Measurements from ENCODE around the gene LSM4.
A peak's percentile ranks its signal among the peaks of the same experiment; 100 is the strongest.

Gene LSM4

GRCh38 chr19:18338541-18338940 is 15.7 kb upstream of the LSM4 start (continued):
- TF ChIP-seq PRDM2 (tag by site-specific recombination; IDR thresholded peaks at IDR 0.05; ENCODE audit: borderline replicate concordance) (no peak), ZNF350 (tag by site-specific recombination; IDR thresholded peaks at IDR 0.05) (no peak), ZNF792 (tag by site-specific recombination; IDR thresholded peaks at IDR 0.05) (no peak)

DNA sequence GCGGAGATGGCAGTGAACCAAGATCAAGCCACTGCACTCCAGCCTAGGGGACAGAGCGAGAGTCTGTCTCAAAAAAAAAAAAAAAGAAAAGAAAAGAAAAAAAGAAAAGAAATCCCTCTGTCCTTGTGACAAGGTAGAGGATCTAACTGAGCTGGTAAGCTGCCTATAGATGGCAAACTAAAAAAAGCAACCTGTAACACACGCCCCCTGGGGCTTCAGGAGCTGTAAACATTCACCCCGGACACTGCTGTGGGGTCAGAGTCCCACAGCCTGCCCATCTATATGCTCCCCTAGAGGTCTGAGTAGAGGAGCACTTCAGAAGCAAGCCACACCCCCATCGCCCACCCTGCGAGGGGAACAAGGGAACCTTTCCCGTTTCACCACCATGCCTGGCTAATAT is 13.2 kb upstream of the LSM4 start:
- no peaks in the 10 kb centered on the region for H3K36me3 ChIP-seq (ENCODE audit: control insufficient read depth in 2 of 2, insufficient read depth in 1 of 2, low read length in 2 of 2)
- ChIA-PET POLR2A (interaction anchor here (1.4 kb wide), 1 partner anchor 55 kb away, joined by 4 read pairs; the partner anchor contains the start of gene JUND), CTCF (interaction anchor here (1.9 to 4.3 kb wide), 2 partner anchors 7 to 57 kb away, joined by 10 to 58 read pairs; no protein-coding TSS in a partner anchor)

GRCh38 chr19:18333680-18334079 is 10.8 kb upstream of the LSM4 start:
- H3K27ac ChIP-seq (ENCODE audit: extremely low read depth, low read depth, low read length) = no peak overlapping the region
- ChIA-PET POLR2A (interaction anchor here (1.8 kb wide), 1 partner anchor 53 kb away, joined by 9 read pairs; the partner anchor contains the start of gene JUND), CTCF (interaction anchor here (0.5 to 9.9 kb wide), 5 partner anchors 12 to 159 kb away, joined by 3 to 195 read pairs (median 3); partner anchors contain the start of gene JUND)
- H3K4me1 ChIP-seq (ENCODE audit: control insufficient read depth, insufficient read depth, low read length) = no peaks in the 10 kb centered on the region
- H3K4me3 ChIP-seq (ENCODE audit: low read depth, low read length) = no peak overlapping the region
- H3K36me3 ChIP-seq (ENCODE audit: control insufficient read depth in 2 of 2, insufficient read depth in 1 of 2, low read length in 2 of 2) = no peaks in the 10 kb centered on the region
- TF ChIP-seq ZNF2 (tag by site-specific recombination; IDR thresholded peaks at IDR 0.05) (no peak), ZNF169 (tag by site-specific recombination; IDR thresholded peaks at IDR 0.05) (no peak), IKZF3 (tag by site-specific recombination; IDR thresholded peaks at IDR 0.05) (no peak), ZNF701 (tag by site-specific recombination; IDR thresholded peaks at IDR 0.05) (no peak), ZNF133 (tag by site-specific recombination; IDR thresholded peaks at IDR 0.05) (no peak), MYNN (tag by site-specific recombination; IDR thresholded peaks at IDR 0.05; ENCODE audit: borderline replicate concordance) (no peak)
- TF ChIP-seq, protein P1, sequence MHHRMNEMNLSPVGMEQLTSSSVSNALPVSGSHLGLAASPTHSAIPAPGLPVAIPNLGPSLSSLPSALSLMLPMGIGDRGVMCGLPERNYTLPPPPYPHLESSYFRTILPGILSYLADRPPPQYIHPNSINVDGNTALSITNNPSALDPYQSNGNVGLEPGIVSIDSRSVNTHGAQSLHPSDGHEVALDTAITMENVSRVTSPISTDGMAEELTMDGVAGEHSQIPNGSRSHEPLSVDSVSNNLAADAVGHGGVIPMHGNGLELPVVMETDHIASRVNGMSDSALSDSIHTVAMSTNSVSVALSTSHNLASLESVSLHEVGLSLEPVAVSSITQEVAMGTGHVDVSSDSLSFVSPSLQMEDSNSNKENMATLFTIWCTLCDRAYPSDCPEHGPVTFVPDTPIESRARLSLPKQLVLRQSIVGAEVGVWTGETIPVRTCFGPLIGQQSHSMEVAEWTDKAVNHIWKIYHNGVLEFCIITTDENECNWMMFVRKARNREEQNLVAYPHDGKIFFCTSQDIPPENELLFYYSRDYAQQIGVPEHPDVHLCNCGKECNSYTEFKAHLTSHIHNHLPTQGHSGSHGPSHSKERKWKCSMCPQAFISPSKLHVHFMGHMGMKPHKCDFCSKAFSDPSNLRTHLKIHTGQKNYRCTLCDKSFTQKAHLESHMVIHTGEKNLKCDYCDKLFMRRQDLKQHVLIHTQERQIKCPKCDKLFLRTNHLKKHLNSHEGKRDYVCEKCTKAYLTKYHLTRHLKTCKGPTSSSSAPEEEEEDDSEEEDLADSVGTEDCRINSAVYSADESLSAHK (tag by site-specific recombination; IDR thresholded peaks at IDR 0.05) = no peak
- H3K9me3 ChIP-seq (ENCODE audit: control insufficient read depth, insufficient read depth, low read depth, low read length) = no peaks in the 10 kb centered on the region

More for the DNA sequence above, 13.2 kb upstream of the LSM4 start:
- TF ChIP-seq ZNF366 (tag by site-specific recombination; conservative IDR thresholded peaks at IDR 0.05) = no peak
- TF ChIP-seq GLIS1 (tag by site-specific recombination; IDR thresholded peaks at IDR 0.05) = peak; percentile 60
- no peaks in the 10 kb centered on the region for H3K4me1 ChIP-seq (ENCODE audit: control insufficient read depth, insufficient read depth, low read length)
- H3K27ac ChIP-seq (ENCODE audit: extremely low read depth, low read depth, low read length) = no peak overlapping the region
- no peak overlapping the region for H3K4me3 ChIP-seq (ENCODE audit: low read depth, low read length)
- no peaks in the 10 kb centered on the region for H3K9me3 ChIP-seq (ENCODE audit: control insufficient read depth, insufficient read depth, low read depth, low read length)
